K562 (cell line): ENCODE data around the gene PPA2. TPM values are rescaled to one million over a fixed set of nuclear protein-coding genes. Genes with fewer than 3 reads are reported as not detected.

ENCODE experiments used
- BRD4 ChIP-seq: fragments of 200-600 bp; sonication (generic); IDR thresholded peaks from 2 replicates; pipeline ENCODE4 v1.6.1; 2017; ENCODE audit warnings: inconsistent platforms
- CREB1 ChIP-seq, 2 experiments: sonication (generic) in 1 of 2; formaldehyde crosslinking in 1 of 2; IDR thresholded peaks; 2 replicates each; pipeline versions ENCODE4 v1.6.1 to v1.8.0; 2012 to 2022; ENCODE audit warnings: inconsistent platforms in 1 of 2, mild to moderate bottlenecking in 1 of 2, missing genetic modification reagents in 1 of 2, moderate library complexity in 1 of 2
- DLX4 ChIP-seq: fragments of 250-450 bp; sonication (Bioruptor Pico); IDR thresholded peaks from 2 replicates; pipeline ENCODE4 v1.6.1; 2021; ENCODE audit warnings: mild to moderate bottlenecking
- ELF2 ChIP-seq: fragments of 250-450 bp; sonication (Bioruptor Pico); IDR thresholded peaks from 2 replicates; pipeline ENCODE4 v1.5.0; 2021; ENCODE audit warnings: mild to moderate bottlenecking
- ELK3 ChIP-seq: fragments of 450-650 bp; formaldehyde crosslinking; IDR thresholded peaks from 2 replicates; pipeline ENCODE4 v1.4.0; 2020; ENCODE audit warnings: mild to moderate bottlenecking
- EP400 ChIP-seq: fragments of 450-650 bp; IDR thresholded peaks from 2 replicates; pipeline ENCODE4 v1.6.1; 2017; ENCODE audit warnings: antibody characterized with exemption, mild to moderate bottlenecking, moderate library complexity
- GATAD2B ChIP-seq: fragments of 450-650 bp; IDR thresholded peaks from 2 replicates; pipeline ENCODE4 v1.6.1; 2017; ENCODE audit warnings: mild to moderate bottlenecking, borderline replicate concordance
- GTF2B ChIP-seq: IDR thresholded peaks from 2 replicates; pipeline ENCODE4 v1.6.1; 2011; ENCODE audit not compliant: insufficient read length; ENCODE audit errors: extremely low read depth
- HMG20B ChIP-seq: fragments of 250-450 bp; sonication (Bioruptor Pico); IDR thresholded peaks from 2 replicates; pipeline ENCODE4 v1.5.0; 2021; ENCODE audit warnings: mild to moderate bottlenecking
- KAT7 ChIP-seq: sonication (generic); formaldehyde crosslinking; IDR thresholded peaks from 2 replicates; pipeline ENCODE4 v1.8.0; 2022; ENCODE audit warnings: missing genetic modification reagents, mild to moderate bottlenecking, borderline replicate concordance
- MCM2 ChIP-seq: fragments of 450-650 bp; IDR thresholded peaks from 2 replicates; pipeline ENCODE4 v1.6.1; 2017; ENCODE audit warnings: low read depth, mild to moderate bottlenecking
- SMC3 ChIP-seq: conservative IDR thresholded peaks from 2 replicates; pipeline ENCODE4 v1.6.1; 2011; ENCODE audit warnings: low read depth, low read length, improper control_type of control experiment; ENCODE audit not compliant: insufficient read depth
- SP1 ChIP-seq: sonication (generic); formaldehyde crosslinking; IDR thresholded peaks from 2 replicates; pipeline ENCODE4 v1.8.1; 2022; ENCODE audit warnings: mild to moderate bottlenecking, missing genetic modification reagents
- TAF15 ChIP-seq: fragments of 200-400 bp; formaldehyde crosslinking; IDR thresholded peaks from 2 replicates; pipeline ENCODE4 v1.6.1; 2017; ENCODE audit warnings: mild to moderate bottlenecking, low read depth, low read length, moderate library complexity
- TCFL5 ChIP-seq: fragments of 250-450 bp; sonication (Bioruptor Pico); conservative IDR thresholded peaks from 2 replicates; pipeline ENCODE4 v1.6.1; 2021; ENCODE audit warnings: mild to moderate bottlenecking, moderate library complexity, matching md5 sums
- U2AF1 ChIP-seq: fragments of 200-400 bp; formaldehyde crosslinking; optimal IDR thresholded peaks from 2 replicates; pipeline ENCODE3; 2017; ENCODE audit warnings: mild to moderate bottlenecking, low read depth, low read length, moderate library complexity
- ZFP1 ChIP-seq: fragments of 450-650 bp; formaldehyde crosslinking; IDR thresholded peaks from 2 replicates; pipeline ENCODE4 v1.4.0; 2020; ENCODE audit warnings: mild to moderate bottlenecking, mixed read lengths
- ZMIZ1 ChIP-seq, 2 experiments: fragments of 150-350 bp in 1 of 2; IDR thresholded peaks; 2 replicates each; pipeline ENCODE4 v1.6.1; 2012 to 2016; ENCODE audit warnings: low read depth in 2 of 2, low read length in 2 of 2, mild to moderate bottlenecking in 1 of 2, moderate library complexity in 1 of 2
- ZNF274 ChIP-seq: IDR thresholded peaks from 2 replicates; pipeline ENCODE4 v1.6.1; 2011; ENCODE audit warnings: low read depth, mild to moderate bottlenecking, low read length, moderate library complexity, borderline replicate concordance
- ZNF511 ChIP-seq: sonication (generic); formaldehyde crosslinking; IDR thresholded peaks from 2 replicates; pipeline ENCODE4 v1.8.0; 2022; ENCODE audit warnings: mild to moderate bottlenecking, missing genetic modification reagents
- ZNF780A ChIP-seq: fragments of 250-450 bp; sonication (Bioruptor Pico); IDR thresholded peaks from 2 replicates; pipeline ENCODE4 v1.5.0; 2021; ENCODE audit warnings: mild to moderate bottlenecking
- polyA plus RNA-seq, 8 experiments: library from polyadenylated mRNA; depleted of rRNA in 4 of 8; stranded (reverse) in 5 of 8; unstranded in 3 of 8; fragments of >200 nt; fragmentation: Nextera tagmentation in 2 of 8; fragmentation: Illumina TruSeq in 1 of 8; extraction: Ambion mirVana in 2 of 8; extraction: Trizol in 1 of 8; gene quantifications; 2 replicates each; pipeline versions ENCODE4 v1.2.1 to v1.2.3, GENCODE V29; 2011 to 2014; ENCODE audit warnings: inconsistent platforms in 1 of 8, missing spikeins in 1 of 8
- total RNA-seq, 7 experiments: library from RNA; depleted of rRNA in 6 of 7; stranded (reverse); fragments of >200 nt in 6 of 7; fragmentation: Illumina TruSeq in 2 of 7; extraction: Trizol in 2 of 7; gene quantifications; 2 replicates each; pipeline versions ENCODE4 v1.2.1 to v1.2.3, GENCODE V29; 2011 to 2021; ENCODE audit warnings: low replicate concordance in 1 of 7

The PPA2 gene
- total and polyA plus RNA-seq, 9 of the 15 experiments (the other 6 are each of a cell fraction or from before 2014, with no cell fraction given): 48.3 to 190 (median 109) TPM

GRCh38 chr4:105473324-105474098 is at the start of gene PPA2 (continued):
- TF ChIP-seq DLX4 (CRISPR knock-in tag) (no peak), ZNF274 (no peak), CREB1 (IDR thresholded peaks at IDR 0.05) (peak; percentile 88), CREB1 (CRISPR knock-in tag; IDR thresholded peaks at IDR 0.05) (peak; percentile 87), ZNF780A (CRISPR knock-in tag) (no peak), GATAD2B (no peak), SP1 (CRISPR knock-in tag) (no peak; the same call in 1 of the 2 replicates), GTF2B (no peak), KAT7 (CRISPR knock-in tag) (peak; percentile 80; the same call in 1 of the 2 replicates), BRD4 (no peak; the same call in 1 of the 2 replicates), U2AF1 (peak; percentile 68), ZMIZ1 (IDR thresholded peaks at IDR 0.05; ENCODE audit: low read depth in 2 of 2, low read length in 2 of 2) (0 out of 4 replicates have a peak, but pooled peaks of 1 of the 2 experiments have one; percentile 22), MCM2 (no peak), ZFP1 (CRISPR knock-in tag) (no peak), HMG20B (CRISPR knock-in tag) (no peak), ELF2 (CRISPR knock-in tag) (no peak), TAF15 (no peak), TCFL5 (CRISPR knock-in tag) (no peak), ELK3 (CRISPR knock-in tag) (no peak), ZNF511 (CRISPR knock-in tag) (no peak), SMC3 (no peak), EP400 (peak; percentile 86)
